ENCODE results near the gene SLC51A.
"Not testable (repeated sequence)": the region's sequence is repeated elsewhere in the genome, so short reads cannot be mapped to it uniquely, and the experiment has no call there.

Gene SLC51A

GRCh38 chr3:196216089-196216564 lies at the start of gene SLC51A:
Gene SLC51A, plus strand, starts transcription at chr3:196216534. Its CDS starts 179 bp downstream, at chr3:196216713.
- no peak for DNase-seq (ENCODE audit: low spot score)

DNA sequence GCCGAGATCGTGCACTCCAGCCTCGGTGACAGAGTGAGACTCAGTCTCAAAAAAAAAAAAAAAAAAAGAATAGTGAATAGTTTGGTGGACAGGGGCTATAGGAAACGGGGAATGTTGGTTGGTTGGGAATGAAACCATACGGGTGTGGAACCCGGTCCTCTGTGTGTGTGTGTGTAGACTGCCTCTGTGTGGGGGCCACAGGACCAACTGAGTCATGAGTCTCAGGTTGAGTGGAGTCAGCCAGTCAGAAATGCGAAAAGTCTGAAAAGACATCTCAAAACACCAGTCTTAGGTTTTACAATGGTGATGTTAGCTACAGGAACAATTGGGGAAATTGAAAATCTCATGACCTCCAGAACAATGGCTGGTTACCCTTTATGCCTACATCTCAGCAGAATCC lies 49.6 kb upstream of the SLC51A start:
- DNase-seq (ENCODE audit: low spot score) = no peak

GRCh38 chr3:196168808-196169391 lies 47.4 kb upstream of the SLC51A start:
- peak; percentile 35 for DNase-seq (ENCODE audit: low spot score)

DNA sequence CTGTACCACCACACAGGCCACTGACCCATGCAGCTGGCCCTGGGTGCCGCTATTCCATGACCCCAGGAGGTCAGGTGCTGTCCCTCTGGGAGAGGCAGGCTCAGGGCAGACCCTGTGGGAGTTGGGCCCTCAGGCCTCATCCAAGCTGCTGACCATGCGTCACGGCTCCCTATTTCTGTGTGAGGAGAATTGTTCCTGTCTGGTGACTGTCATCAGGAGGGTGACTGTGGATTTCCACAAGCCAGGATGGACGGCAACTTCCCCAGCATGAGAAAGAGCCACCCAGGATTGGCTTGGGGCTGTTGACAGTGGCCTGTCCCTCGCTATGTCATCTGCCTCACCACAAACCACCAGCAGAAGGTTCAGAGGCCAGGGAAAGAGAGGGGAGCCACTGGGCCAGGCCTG lies 46.5 kb upstream of the SLC51A start:
- no peak for DNase-seq (ENCODE audit: low spot score)

- DNase-seq (ENCODE audit: low spot score) = not testable (repeated sequence)
Measured at GRCh38 chr3:196170296-196170695, 46.0 kb upstream of the SLC51A start.

DNA sequence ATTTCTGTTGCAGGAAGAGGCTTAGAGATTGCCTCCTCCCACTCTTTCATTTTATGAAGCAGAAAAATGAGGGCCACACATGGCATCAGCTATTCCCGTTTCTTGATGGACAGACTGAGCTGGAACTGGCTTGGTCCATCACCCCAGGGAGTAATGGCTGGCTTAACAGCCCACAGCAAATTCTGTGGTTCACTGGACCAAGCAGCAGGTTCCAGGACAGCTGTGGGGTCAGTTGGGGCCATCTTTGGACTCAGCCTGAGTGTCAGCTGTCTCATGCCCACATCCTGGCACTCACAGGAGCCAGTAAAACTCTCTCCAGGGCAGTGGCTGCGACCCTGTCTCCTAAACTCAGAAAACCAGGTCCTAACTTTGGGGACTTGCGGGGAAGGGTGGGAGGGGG lies 41.7 kb upstream of the SLC51A start:
- no peak for DNase-seq (ENCODE audit: low spot score)

DNA sequence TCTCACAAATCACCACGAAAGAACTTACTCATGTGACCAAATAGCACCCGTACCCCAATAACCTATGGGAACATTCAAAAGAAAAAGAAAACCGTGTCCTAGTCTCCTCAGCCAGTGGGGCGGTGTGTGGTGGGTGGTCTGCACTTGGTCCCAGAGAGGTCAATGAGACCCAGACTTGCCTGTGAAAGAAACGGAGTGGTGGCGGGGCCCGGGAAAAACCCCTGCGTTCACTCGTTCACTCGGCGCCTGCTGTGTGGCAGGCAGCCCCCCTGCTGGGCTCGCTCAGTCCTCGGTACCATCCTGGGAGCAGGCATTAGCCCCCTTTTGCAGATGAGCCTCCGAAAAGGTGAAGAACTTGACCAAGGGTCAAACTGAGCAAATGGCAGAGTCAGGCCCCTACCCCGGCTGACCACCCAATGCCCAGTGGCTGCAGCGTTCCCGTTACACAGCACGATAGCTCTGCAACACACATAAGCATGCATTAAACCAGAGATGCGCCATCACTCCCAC lies 41.2 kb upstream of the SLC51A start:
- DNase-seq (ENCODE audit: low spot score) = no peak

- DNase-seq (ENCODE audit: low spot score) = no peak
Measured at GRCh38 chr3:196175722-196176121, 40.6 kb upstream of the SLC51A start.

GRCh38 chr3:196177567-196177966 lies 38.8 kb upstream of the SLC51A start:
- DNase-seq (ENCODE audit: low spot score) = no peak

DNA sequence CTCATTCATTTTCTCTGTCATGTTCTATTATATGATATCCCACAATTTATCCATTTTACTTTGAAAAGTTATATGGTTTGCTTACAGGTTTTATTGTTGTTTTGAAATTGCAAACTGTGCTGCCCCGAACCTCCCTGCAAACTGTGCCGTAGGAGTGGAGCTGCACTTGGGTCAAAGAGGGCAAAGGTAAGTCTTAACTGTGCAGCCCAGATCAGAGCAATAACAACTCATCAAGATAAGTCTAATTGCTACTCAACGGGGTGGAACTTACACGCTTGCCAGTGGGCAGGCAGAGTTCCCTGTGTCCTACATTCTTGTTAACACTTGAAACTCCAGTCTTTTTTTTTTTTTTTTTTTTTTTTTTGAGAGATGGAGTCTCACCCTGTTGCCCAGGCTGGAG lies 38.4 kb upstream of the SLC51A start:
- DNase-seq (ENCODE audit: low spot score) = no peak

GRCh38 chr3:196178993-196179379 lies 37.3 kb upstream of the SLC51A start:
- no peak for DNase-seq (ENCODE audit: low spot score)

DNA sequence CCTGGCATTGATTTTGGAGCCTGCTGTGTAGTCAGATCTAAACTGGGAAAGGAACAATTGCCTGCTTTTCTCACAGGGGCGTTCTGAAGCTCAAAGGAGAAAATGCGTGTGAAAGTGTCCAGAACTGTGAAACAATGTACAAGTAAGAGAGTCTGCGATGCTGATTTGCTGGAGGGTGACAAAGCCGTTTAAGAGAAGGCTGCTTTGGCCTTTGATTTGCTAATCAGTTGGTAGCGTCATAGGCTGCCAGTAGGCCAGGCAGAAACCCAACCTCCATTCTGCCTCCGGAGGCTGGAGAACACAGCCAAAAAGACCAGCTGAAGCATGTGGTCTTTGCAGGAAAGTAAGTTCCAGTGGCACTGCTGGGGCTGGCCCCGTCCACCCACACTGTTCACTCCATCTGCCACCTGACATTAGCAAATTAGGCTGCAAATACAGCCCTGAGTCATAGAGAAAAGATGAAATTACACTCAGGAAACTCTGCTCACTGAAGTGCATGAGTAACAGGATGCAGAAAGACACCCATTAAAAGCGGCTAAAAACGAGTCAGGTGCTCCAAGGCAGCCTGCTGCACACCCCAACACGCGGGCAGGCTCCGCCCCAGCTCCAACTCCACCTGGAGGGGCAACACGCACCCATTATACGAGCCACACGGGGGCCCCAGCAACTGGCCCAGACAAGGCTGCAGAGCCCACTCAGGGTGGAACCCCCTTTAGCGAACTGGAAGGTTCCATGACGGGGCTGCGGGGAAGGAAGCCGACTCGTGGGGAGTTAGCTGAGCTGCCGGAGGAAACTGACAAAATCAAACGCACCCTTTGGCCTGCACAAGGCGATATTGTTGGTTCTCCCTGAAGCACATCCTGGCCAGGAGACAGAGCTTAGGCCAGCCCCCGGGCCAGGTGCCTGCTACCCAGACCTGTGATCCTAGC lies 36.7 kb upstream of the SLC51A start:
- DNase-seq (ENCODE audit: low spot score) = no peak

DNA sequence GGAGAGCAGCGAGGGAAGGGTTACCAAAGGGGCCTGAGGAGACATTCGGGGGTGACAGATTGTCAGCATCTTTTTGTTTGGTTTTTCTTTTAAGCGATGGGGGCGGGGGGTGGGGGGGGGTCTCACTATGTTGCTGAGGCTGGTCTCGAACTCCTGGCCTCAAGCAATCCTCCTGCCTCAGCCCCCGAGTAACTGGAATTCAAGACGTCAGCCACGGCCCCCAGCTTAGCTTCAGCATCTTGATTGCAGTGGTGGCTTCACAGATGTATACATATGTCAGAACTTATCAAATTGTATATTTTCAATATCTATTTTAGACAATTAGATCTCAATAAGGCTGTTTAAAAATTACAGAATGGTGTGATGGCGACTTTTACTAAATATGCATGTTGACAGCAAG lies 36.0 kb upstream of the SLC51A start:
- no peak for DNase-seq (ENCODE audit: low spot score)

GRCh38 chr3:196181127-196181546 lies 35.2 kb upstream of the SLC51A start:
- DNase-seq (ENCODE audit: low spot score) = no peak

DNA sequence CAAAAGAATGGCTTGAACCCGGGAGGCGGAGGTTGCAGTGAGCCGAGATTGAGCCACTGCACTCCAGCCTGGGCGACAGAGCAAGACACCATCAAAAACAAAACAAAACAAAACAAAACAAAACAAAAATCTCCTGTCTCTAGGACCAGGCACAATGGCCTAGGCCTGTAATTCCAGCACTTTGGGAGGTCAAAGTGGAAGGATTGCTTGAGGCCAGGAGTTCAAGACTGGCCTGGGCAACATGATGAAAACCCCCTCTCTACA lies 32.2 kb upstream of the SLC51A start:
- DNase-seq (ENCODE audit: low spot score) = not testable (repeated sequence)

DNA sequence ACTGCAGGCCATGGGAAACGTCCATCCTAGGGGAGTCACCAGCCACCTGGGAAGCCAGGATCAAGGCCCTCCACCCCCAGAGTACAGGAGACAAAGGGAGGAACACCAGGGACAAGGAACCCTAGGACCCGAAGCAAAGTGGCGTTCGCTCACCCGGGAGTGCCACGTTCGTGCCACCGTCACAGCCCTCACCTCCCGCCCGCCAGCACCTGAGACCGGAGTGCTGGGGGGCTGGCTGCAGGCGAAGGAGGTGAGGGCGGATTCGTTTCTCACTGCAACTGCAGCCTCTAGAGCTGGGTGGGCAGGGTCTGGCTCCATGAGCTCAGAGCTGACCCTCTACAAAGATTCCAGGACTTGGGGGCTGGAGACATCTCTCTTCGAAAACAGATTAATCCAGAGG lies 31.5 kb upstream of the SLC51A start:
- no peak for DNase-seq (ENCODE audit: low spot score)

DNA sequence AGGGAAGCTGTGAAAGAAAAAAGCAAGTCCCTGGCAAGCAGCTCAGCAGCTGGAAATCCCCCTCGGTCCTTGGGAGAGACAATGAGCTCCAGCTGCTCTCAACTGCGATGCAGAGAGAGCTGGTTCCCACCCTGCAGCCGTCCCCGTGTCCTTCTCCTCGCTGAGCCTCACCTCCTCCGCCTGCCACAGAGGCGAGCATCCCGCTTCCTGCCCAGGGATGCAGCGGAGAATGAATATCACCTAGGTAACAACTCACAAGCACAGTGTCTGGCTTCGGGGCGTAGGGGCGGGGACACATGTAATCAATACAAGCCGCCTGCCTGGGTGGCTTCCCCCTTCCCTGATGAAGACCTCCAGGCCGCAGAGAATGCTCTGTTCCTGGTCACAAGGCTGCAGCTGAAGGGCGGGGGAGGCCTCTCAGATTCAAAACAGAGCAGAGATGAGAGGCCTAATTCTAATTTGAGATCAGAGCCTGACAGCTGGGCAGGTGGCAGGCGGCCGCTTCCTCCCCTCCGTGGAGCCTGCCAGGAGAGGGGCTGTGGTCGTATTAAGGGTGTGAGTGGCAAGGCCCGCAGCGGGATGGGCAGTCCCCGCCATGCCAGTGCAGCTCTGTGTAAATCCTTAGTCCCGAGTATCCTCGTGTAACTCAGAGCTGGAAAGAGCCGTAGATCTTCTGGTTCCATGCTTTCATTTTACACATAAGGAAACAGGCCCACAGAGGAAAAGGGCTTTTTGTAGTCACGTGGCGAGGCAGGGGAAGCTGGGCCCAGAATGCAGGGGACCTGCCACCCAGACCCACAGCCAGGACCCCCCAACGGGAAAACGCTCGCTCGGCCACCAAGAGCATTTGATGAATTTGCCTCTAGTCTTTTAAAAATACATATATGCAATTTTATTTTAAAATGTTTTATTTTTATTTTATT lies 29.4 kb upstream of the SLC51A start:
- DNase-seq (ENCODE audit: low spot score) = no peak

GRCh38 chr3:196189566-196190347 lies 26.6 kb upstream of the SLC51A start:
- DNase-seq (ENCODE audit: low spot score) = no peak

- no peak for DNase-seq (ENCODE audit: low spot score)
Measured at GRCh38 chr3:196192036-196192523, 24.3 kb upstream of the SLC51A start.

GRCh38 chr3:196192524-196193051 lies 23.7 kb upstream of the SLC51A start:
- DNase-seq (ENCODE audit: low spot score) = no peak

DNA sequence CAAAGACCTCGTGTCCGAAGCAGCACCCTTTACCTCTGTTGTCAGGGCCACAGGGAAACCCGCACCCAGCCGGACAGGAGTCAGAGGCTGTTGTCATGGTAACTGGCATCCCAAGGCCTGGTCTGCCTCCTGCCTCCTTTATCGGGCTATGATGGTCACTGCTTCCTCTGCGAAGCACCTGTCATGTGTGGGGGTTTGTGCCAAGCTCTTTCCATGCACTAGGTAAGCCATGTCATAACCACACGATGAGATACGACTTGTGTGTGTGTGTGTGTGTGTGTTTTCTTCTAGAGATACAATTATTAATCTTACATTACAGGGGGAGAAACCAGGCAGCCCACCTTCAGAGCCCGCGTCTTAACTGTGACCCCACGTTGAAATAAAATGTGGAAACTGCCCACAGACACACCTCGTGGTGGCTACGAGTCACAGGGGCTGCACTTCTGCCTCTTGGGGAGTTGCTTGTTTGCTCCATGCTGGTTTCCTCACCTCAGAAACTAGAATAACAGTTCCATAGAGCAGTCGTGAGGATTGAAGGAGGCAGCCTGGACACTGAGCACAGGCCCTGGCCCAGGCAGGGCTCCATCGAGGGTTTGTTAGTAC lies 23.1 kb upstream of the SLC51A start:
- no peak for DNase-seq (ENCODE audit: low spot score)
